HCT116 (cell line): ENCODE data around the gene ZCCHC9.

ENCODE experiments used
- CEBPB ChIP-seq: IDR thresholded peaks from 2 replicates; pipeline ENCODE4 v1.6.1; 2012; ENCODE audit warnings: low read depth
- EZH2 ChIP-seq: fragments of 200-600 bp; sonication (generic); IDR thresholded peaks from 2 replicates; pipeline ENCODE4 v1.6.1; 2017; ENCODE audit warnings: antibody characterized with exemption, mixed run types
- EZH2phosphoT487 ChIP-seq: fragments of 200-600 bp; IDR thresholded peaks from 2 replicates; pipeline ENCODE4 v1.6.1; 2018; ENCODE audit warnings: antibody characterized with exemption, borderline replicate concordance
- POLR2A ChIP-seq: IDR thresholded peaks from 2 replicates; pipeline ENCODE4 v1.7.0; 2011; ENCODE audit warnings: borderline replicate concordance; ENCODE audit not compliant: insufficient read depth, insufficient read length; ENCODE audit errors: extremely low read depth
- POLR2AphosphoS5 ChIP-seq: IDR thresholded peaks from 2 replicates; pipeline ENCODE4 v1.6.1; 2011; ENCODE audit warnings: mild to moderate bottlenecking, low read depth, low read length, moderate library complexity
- SIN3A ChIP-seq: IDR thresholded peaks from 2 replicates; pipeline ENCODE4 v1.6.1; 2012; ENCODE audit warnings: low read depth
- TF ChIP-seq, protein P1 (sequence below), 3 experiments: fragments of 200-600 bp in 1 of 3; sonication (generic) in 1 of 3; IDR thresholded peaks in 2 of 3; conservative IDR thresholded peaks in 1 of 3; 2 replicates each; pipeline ENCODE4 v1.5.1; 2012 to 2017; ENCODE audit warnings: low read depth in 2 of 3, low read length in 2 of 3, antibody characterized with exemption in 1 of 3, borderline replicate concordance in 1 of 3, control low read depth in 1 of 3, mild to moderate bottlenecking in 1 of 3, mixed read lengths in 1 of 3, mixed run types in 1 of 3, moderate library complexity in 1 of 3; ENCODE audit not compliant: insufficient read depth in 1 of 3
- TF ChIP-seq, protein P2 (sequence below): IDR thresholded peaks from 2 replicates; pipeline ENCODE4 v1.6.1; 2012
- TF ChIP-seq, protein P3 (sequence below): IDR thresholded peaks from 2 replicates; pipeline ENCODE4 v1.6.1; 2012; ENCODE audit warnings: low read depth

DNA sequence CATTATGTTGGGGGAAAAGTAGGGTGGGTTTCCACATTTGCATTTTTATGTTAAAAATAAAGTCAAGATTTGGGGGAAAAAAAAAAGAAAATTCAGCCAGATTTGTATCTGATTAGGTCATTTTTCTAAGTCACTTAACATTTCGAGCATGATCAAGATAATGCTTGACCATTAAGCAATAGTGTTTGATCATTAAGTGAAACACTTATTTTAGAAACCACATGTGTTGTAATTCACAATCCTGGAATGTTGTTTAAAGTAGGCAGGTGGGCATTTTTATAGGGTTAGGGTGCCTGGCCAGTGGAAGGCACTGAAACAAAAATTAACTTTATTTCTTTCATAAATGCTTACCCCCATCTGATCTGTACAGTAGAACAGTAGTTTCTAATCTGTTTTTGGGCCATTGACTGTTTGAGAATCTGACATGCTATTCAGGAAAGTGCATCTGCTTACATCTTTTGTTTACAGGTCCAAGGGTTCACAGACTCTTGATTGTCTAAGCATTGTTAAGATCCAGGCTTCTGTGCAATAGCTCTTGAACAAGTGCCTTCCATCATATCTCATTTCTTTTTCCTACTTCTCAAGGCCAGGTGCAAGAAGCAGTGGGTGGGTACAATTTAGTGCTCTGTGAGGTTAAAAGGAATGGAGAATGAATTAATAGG lies 9.1 kb downstream of the ZCCHC9 start:
- TF ChIP-seq, protein P1, sequence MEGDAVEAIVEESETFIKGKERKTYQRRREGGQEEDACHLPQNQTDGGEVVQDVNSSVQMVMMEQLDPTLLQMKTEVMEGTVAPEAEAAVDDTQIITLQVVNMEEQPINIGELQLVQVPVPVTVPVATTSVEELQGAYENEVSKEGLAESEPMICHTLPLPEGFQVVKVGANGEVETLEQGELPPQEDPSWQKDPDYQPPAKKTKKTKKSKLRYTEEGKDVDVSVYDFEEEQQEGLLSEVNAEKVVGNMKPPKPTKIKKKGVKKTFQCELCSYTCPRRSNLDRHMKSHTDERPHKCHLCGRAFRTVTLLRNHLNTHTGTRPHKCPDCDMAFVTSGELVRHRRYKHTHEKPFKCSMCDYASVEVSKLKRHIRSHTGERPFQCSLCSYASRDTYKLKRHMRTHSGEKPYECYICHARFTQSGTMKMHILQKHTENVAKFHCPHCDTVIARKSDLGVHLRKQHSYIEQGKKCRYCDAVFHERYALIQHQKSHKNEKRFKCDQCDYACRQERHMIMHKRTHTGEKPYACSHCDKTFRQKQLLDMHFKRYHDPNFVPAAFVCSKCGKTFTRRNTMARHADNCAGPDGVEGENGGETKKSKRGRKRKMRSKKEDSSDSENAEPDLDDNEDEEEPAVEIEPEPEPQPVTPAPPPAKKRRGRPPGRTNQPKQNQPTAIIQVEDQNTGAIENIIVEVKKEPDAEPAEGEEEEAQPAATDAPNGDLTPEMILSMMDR (IDR thresholded peaks at IDR 0.05 in 2 of 3, conservative IDR thresholded peaks at IDR 0.05 in 1 of 3; ENCODE audit: borderline replicate concordance in 1 of 3, insufficient read depth in 1 of 3, low read depth in 2 of 3, low read length in 2 of 3), result no peak
- TF ChIP-seq, protein P2, sequence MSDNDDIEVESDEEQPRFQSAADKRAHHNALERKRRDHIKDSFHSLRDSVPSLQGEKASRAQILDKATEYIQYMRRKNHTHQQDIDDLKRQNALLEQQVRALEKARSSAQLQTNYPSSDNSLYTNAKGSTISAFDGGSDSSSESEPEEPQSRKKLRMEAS, result no peak
- TF ChIP-seq POLR2A, result no peak
- TF ChIP-seq EZH2, result no peak
- no peak for TF ChIP-seq CEBPB
- no peak for TF ChIP-seq POLR2AphosphoS5
- TF ChIP-seq EZH2phosphoT487, result no peak
- TF ChIP-seq, protein P3, sequence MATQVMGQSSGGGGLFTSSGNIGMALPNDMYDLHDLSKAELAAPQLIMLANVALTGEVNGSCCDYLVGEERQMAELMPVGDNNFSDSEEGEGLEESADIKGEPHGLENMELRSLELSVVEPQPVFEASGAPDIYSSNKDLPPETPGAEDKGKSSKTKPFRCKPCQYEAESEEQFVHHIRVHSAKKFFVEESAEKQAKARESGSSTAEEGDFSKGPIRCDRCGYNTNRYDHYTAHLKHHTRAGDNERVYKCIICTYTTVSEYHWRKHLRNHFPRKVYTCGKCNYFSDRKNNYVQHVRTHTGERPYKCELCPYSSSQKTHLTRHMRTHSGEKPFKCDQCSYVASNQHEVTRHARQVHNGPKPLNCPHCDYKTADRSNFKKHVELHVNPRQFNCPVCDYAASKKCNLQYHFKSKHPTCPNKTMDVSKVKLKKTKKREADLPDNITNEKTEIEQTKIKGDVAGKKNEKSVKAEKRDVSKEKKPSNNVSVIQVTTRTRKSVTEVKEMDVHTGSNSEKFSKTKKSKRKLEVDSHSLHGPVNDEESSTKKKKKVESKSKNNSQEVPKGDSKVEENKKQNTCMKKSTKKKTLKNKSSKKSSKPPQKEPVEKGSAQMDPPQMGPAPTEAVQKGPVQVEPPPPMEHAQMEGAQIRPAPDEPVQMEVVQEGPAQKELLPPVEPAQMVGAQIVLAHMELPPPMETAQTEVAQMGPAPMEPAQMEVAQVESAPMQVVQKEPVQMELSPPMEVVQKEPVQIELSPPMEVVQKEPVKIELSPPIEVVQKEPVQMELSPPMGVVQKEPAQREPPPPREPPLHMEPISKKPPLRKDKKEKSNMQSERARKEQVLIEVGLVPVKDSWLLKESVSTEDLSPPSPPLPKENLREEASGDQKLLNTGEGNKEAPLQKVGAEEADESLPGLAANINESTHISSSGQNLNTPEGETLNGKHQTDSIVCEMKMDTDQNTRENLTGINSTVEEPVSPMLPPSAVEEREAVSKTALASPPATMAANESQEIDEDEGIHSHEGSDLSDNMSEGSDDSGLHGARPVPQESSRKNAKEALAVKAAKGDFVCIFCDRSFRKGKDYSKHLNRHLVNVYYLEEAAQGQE, result no peak
- TF ChIP-seq SIN3A, result no peak
